ENCODE data around the gene GSS.

Gene GSS

DNA sequence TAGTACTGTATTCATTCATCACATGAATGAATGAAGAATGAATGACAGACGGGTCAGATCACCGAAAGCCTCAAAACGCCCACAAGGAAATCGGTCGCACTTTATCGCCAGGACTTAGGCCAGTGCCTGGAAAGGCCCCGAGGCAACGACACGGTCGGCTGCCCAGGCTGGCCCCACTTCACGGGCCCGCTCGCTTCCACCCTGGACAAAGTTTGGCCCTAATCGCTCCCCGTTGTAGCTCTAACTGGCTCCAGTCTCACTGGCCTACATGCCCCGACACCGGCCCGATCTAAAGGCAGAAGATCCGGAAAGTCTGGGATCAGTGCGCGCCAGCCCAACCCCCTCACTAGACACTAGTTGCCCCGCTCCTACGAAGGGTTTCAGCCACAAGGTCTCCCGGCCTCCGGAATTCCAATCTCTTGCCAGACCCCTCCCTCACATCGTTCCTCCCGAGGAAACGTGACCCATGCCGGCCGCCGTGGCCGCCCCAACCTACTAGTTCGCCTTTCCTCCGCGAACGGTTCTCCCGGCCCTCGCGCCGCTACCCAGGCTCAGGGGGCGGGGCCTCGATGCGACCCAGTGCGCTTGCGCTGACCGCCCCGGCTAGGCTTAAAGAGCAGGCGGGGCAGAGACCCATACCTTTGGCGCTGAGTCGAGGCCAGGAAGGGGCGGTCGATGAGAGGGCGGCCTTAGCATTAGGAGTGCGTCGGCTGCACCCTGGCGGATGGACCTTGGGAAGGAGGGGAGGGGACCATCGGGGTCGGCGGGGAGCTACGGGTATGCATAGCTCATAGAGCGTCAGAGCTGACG, at the start of gene GSS, which contains the start of gene MYH7B:
TSS of gene GSS (minus strand) at position 576 of the 810 bp plus-strand sequence. CDS start 3,954 bp downstream, outside the sequence.
TSS of gene MYH7B (plus strand) at position 638 of the 810 bp plus-strand sequence. CDS start 22,138 bp downstream, outside the sequence.
- DNase-seq = peak; percentile 95 to 96

DNA sequence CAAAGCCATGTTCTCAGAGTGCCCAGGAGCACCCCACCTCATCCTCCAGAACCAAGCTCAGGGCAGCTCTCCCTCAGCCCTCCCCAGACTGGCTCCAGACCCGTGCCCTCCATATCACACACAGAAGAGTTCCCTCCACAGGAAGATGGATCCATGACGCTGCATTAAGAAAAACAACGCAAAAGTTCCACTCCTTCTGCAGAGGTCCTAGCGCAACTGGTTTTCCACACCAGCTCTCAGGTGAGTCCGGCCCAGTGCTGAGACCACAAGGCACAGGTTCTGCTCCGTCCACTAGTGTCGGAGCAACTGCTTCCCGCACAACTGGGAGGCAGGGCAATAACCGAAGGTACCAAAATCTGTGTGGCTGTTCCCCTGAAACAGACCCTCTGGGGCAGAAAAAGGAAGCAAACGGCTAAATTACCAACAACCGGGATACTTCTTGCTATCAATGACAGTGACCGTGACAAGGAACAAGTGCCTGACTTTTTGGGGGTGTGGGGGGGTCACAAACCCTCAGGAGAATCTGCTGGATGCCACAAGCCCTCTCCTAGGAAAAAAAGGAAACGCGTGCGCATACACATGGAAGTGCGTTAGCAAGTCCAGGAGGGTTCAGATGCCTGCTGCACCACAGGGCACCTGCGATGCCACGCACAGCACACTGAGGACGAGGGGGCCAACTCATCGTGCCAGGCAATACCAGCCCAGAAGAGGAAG, 49.3 kb upstream of the GSS start:
- DNase-seq = no peak

GRCh38 chr20:35004051-35004725, 48.6 kb upstream of the GSS start:
- no peak for DNase-seq

GRCh38 chr20:35003211-35004031, 47.8 kb upstream of the GSS start:
- no peak for DNase-seq

GRCh38 chr20:35002426-35003210, 47.0 kb upstream of the GSS start:
- DNase-seq = no peak

- no peak for DNase-seq
Measured at GRCh38 chr20:35001596-35002362, 46.2 kb upstream of the GSS start.

GRCh38 chr20:35000922-35001595, 45.5 kb upstream of the GSS start:
- DNase-seq = no peak

DNA sequence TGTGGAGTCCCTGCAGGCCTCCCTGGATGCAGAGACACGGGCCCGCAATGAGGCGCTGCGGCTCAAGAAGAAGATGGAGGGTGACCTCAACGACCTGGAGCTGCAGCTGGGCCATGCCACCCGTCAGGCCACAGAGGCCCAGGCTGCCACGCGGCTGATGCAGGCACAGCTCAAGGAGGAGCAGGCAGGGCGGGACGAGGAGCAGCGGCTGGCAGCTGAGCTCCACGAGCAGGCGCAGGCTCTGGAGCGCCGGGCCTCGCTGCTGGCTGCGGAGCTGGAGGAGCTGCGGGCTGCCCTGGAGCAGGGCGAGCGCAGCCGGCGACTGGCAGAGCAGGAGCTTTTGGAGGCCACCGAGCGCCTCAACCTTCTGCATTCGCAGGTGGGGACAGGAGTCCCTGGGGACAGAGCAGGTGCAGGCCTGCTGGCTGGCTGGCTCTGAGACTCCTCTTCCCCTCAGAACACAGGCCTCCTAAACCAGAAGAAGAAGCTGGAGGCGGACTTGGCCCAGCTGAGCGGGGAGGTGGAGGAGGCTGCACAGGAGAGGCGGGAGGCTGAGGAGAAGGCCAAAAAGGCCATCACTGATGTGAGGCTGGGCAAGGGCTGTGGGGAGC, 44.8 kb upstream of the GSS start:
- no peak for DNase-seq

DNA sequence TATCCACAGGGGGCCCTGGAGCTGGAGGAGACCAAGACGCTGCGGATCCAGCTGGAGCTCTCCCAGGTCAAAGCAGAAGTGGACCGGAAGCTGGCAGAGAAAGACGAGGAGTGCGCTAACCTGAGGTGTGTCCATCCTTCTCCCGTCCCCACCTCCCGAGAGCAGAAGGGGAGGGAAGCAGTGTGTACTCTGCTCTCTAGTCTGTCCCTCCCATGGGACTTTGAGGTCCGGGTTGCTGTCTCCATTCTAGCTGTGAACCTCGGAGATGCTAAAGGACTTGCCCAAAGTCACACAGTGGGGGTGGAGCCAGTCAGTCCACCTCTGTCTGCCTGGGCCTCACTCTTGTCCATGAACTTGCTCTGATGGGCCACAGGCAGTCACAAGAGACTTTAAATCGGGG, 44.2 kb upstream of the GSS start:
- DNase-seq = no peak

- DNase-seq = no peak
Measured at GRCh38 chr20:34999021-34999451, 43.4 kb upstream of the GSS start.

DNA sequence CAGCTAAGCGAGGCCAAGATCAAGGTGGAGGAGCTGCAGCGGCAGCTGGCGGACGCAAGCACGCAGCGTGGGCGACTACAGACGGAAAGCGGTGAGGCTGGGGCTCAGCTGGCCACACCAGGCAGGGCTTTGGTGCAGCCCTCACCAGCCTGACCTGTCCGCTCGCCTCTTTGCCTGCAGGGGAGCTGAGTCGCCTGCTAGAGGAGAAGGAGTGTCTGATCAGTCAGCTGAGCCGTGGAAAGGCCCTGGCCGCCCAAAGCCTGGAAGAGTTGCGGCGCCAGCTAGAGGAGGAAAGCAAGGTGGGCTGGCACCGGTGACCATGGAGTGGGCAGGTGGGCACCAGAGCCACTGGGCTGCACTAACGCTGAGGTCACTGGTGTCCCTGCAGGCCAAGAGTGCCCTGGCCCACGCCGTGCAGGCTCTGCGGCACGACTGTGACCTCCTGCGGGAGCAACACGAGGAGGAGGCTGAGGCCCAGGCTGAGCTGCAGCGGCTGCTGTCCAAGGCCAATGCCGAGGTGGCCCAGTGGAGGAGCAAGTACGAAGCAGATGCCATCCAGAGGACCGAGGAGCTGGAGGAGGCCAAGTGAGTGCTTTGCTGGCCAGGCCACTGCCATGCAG, 42.8 kb upstream of the GSS start:
- no peak for DNase-seq

- DNase-seq = no peak
Measured at GRCh38 chr20:34997774-34998173, 42.2 kb upstream of the GSS start.

DNA sequence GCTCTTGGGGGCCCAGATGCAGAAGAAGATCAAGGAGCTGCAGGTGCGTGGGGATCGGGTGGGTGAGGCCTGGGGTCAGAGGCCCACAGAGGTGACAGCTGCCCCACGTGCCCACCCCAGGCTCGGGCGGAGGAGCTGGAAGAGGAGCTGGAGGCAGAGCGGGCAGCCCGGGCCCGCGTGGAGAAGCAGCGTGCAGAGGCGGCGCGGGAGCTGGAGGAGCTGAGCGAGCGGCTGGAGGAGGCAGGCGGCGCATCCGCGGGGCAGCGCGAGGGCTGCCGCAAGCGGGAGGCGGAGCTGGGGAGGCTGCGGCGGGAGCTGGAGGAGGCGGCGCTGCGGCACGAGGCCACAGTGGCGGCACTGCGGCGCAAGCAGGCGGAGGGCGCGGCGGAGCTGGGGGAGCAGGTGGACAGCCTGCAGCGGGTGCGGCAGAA, 41.5 kb upstream of the GSS start:
- DNase-seq = no peak

GRCh38 chr20:34996243-34997028, 40.8 kb upstream of the GSS start:
- no peak for DNase-seq

DNA sequence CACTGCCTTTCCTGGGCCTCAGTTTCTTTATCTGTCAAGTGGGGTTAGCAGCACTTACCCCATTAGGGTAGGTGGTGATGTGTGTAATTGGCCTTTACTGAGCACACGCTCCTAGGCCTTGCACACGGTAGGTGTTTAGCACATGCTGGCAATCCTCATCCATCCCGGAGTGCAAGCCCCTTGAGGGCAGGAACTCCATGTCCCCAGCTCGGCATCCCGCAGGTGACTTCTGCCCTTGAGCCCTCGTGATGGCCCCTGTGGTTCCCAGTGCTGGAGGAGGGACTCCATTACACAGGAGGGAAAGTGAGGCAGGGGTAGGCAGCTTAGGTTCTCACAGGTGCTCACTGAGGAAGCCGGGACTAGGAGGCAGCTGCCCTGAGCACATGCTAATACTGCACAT, 40.1 kb upstream of the GSS start:
- DNase-seq = no peak

DNA sequence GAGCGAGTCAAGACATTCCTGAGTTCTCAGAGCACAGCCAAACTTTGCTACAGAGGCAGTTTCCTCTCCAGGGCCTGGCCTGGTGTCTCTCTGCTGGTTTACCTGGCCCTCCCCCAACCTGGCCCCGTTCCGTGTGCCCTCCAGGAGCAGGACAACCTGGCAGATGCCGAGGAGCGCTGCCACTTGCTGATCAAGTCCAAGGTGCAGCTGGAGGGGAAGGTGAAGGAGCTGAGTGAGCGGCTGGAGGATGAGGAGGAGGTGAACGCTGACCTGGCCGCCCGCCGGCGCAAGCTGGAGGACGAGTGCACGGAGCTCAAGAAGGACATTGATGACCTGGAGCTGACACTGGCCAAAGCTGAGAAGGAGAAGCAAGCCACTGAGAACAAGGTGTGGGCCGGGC, 39.6 kb upstream of the GSS start:
- no peak for DNase-seq

GRCh38 chr20:34994509-34995131, 39.0 kb upstream of the GSS start:
- DNase-seq = no peak

DNA sequence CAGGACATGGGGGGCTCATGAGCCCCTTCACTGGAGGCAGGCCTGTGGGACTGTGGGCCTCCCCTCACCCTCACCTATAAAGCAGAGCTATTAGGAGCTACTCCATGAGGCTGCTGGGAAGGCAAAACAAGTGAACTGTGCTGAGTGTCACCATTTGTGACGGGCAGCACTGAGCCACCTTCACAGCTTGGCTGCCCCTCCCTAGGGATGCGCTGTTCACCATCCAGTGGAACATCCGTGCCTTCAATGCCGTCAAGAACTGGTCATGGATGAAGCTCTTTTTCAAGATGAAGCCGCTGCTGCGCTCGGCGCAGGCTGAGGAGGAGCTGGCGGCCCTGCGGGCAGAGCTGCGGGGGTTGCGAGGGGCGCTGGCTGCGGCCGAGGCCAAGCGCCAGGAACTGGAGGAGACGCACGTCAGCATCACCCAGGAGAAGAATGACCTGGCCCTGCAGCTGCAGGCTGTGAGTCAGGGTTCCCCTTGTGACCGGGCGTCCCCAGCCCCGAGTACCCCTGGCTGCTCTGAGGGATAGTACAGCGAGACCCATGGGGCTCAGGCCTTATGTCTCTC, 38.4 kb upstream of the GSS start:
- no peak for DNase-seq

Measured in bone marrow (tissue), 2 donors.